Stomach (tissue), 4 donors: ENCODE results near the gene PPP3CA.

Source experiments
- EP300 ChIP-seq: sonication (generic); formaldehyde crosslinking; IDR thresholded peaks from one replicate; pipeline ENCODE4 v1.6.1; 2017; ENCODE audit warnings: antibody characterized with exemption
- POLR2A ChIP-seq, 4 donors: fragments of 450-650 bp; IDR thresholded peaks; one replicate each; pipeline ENCODE4 v1.6.1; 2016; ENCODE audit warnings: antibody characterized with exemption in 4 of 4, control low read depth in 2 of 4, mild to moderate bottlenecking in 1 of 4, moderate library complexity in 1 of 4
- POLR2AphosphoS5 ChIP-seq, 3 donors: sonication (generic); formaldehyde crosslinking; IDR thresholded peaks; one replicate each; pipeline ENCODE4 v1.6.1; 2016; ENCODE audit warnings: antibody characterized with exemption in 3 of 3
- TF ChIP-seq, protein P1 (sequence below), 7 experiments: fragments of 450-650 bp in 4 of 7; fragments of 200-600 bp in 3 of 7; sonication (generic) in 3 of 7; IDR thresholded peaks; one replicate each; pipeline ENCODE4 v1.5.1; 2016 to 2019; ENCODE audit warnings: antibody characterized with exemption in 7 of 7, control low read depth in 2 of 7, mild to moderate bottlenecking in 1 of 7

- TF ChIP-seq POLR2AphosphoS5 (IDR thresholded peaks at IDR 0.05) (no peak), POLR2A (IDR thresholded peaks at IDR 0.05) (no peak), EP300 (no peak)
- TF ChIP-seq, protein P1, sequence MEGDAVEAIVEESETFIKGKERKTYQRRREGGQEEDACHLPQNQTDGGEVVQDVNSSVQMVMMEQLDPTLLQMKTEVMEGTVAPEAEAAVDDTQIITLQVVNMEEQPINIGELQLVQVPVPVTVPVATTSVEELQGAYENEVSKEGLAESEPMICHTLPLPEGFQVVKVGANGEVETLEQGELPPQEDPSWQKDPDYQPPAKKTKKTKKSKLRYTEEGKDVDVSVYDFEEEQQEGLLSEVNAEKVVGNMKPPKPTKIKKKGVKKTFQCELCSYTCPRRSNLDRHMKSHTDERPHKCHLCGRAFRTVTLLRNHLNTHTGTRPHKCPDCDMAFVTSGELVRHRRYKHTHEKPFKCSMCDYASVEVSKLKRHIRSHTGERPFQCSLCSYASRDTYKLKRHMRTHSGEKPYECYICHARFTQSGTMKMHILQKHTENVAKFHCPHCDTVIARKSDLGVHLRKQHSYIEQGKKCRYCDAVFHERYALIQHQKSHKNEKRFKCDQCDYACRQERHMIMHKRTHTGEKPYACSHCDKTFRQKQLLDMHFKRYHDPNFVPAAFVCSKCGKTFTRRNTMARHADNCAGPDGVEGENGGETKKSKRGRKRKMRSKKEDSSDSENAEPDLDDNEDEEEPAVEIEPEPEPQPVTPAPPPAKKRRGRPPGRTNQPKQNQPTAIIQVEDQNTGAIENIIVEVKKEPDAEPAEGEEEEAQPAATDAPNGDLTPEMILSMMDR (IDR thresholded peaks at IDR 0.05), result no peak
Observed at GRCh38 chr4:101230801-101231426, 116.4 kb downstream of the PPP3CA start.
